Suprapubic skin (tissue), 4 donors: Measurements from ENCODE around the gene SLC35G3.

Source experiments
- EP300 ChIP-seq: sonication (generic); formaldehyde crosslinking; IDR thresholded peaks from one replicate; pipeline ENCODE4 v1.6.1; 2017; ENCODE audit warnings: antibody characterized with exemption
- POLR2A ChIP-seq, 2 donors: fragments of 450-650 bp; IDR thresholded peaks; one replicate each; pipeline ENCODE4 v1.6.1; 2017; ENCODE audit warnings: antibody characterized with exemption in 2 of 2, mild to moderate bottlenecking in 2 of 2, moderate library complexity in 2 of 2
- POLR2AphosphoS5 ChIP-seq, 3 donors: sonication (generic); formaldehyde crosslinking; IDR thresholded peaks; one replicate each; pipeline ENCODE4 v1.6.1; 2017; ENCODE audit warnings: antibody characterized with exemption in 3 of 3
- TF ChIP-seq, protein P1 (sequence below), 2 donors: fragments of 200-600 bp in 1 of 2; fragments of 450-650 bp in 1 of 2; sonication (generic) in 1 of 2; IDR thresholded peaks; one replicate each; pipeline ENCODE4 v1.5.1; 2016 to 2019; ENCODE audit warnings: antibody characterized with exemption in 2 of 2, mild to moderate bottlenecking in 1 of 2, moderate library complexity in 1 of 2

DNA sequence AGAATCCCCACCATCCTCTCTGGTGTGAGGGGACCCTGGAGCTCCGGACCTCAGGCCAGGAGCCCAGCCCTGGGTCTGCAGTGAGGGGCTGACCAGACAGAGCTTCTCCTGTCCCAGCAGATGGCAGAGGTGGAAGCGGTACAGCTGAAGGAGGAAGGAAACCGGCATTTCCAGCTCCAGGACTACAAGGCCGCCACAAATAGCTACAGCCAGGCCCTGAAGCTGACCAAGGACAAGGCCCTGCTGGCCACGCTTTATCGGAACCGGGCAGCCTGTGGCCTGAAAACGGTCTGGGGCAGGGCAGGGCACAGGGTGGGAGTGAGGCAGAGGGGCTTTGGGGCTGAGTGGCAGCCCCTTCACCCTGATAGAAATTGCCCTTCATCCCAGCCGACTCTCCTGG is 46.0 kb downstream of the SLC35G3 start:
- TF ChIP-seq, protein P1, sequence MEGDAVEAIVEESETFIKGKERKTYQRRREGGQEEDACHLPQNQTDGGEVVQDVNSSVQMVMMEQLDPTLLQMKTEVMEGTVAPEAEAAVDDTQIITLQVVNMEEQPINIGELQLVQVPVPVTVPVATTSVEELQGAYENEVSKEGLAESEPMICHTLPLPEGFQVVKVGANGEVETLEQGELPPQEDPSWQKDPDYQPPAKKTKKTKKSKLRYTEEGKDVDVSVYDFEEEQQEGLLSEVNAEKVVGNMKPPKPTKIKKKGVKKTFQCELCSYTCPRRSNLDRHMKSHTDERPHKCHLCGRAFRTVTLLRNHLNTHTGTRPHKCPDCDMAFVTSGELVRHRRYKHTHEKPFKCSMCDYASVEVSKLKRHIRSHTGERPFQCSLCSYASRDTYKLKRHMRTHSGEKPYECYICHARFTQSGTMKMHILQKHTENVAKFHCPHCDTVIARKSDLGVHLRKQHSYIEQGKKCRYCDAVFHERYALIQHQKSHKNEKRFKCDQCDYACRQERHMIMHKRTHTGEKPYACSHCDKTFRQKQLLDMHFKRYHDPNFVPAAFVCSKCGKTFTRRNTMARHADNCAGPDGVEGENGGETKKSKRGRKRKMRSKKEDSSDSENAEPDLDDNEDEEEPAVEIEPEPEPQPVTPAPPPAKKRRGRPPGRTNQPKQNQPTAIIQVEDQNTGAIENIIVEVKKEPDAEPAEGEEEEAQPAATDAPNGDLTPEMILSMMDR (IDR thresholded peaks at IDR 0.05), result no peak
- TF ChIP-seq POLR2AphosphoS5 (IDR thresholded peaks at IDR 0.05) (no peak), POLR2A (IDR thresholded peaks at IDR 0.05) (no peak), EP300 (no peak)
